PC-9 (cell line): ENCODE data around the gene NAGS. TPM values are rescaled to one million over a fixed set of nuclear protein-coding genes. Genes with fewer than 3 reads are reported as not detected.

Experiments used
- BruUV-seq: library from RNA; stranded (reverse); fragments of 400-500 nt; replicated peaks from 2 replicates; lab custom pipeline; 2021; lab: Mats Ljungman, UMichigan
- CTCF ChIA-PET: fragments of 300-600 bp; sonication (Branson Sonifier 250); formaldehyde crosslinking; loops from one replicate; lab custom pipeline; 2022; ENCODE audit warnings: antibody characterized with exemption; lab: Charles Lee
- POLR2A ChIA-PET: fragments of 300-600 bp; sonication (Branson Sonifier 250); formaldehyde crosslinking; loops from one replicate; lab custom pipeline; 2022; ENCODE audit warnings: antibody characterized with exemption; ENCODE audit not compliant: unreplicated experiment; lab: Charles Lee
- DNase-seq, 2 experiments: peaks; one replicate each; pipeline versions ENCODE4 v3.0.0 to v3.0.0-alpha.2; 2015 to 2022; ENCODE audit warnings: mixed read lengths in 1 of 2
- H2AFZ ChIP-seq: fragments of 200-600 bp; sonication (generic); 2 replicates; pipeline ENCODE4 v1.8.1; 2017; ENCODE audit warnings: antibody characterized with exemption
- H3F3A ChIP-seq: fragments of 200-600 bp; sonication (generic); 2 replicates; pipeline ENCODE4 v1.8.1; 2017; ENCODE audit warnings: antibody characterized with exemption, mild to moderate bottlenecking, low read depth; ENCODE audit not compliant: insufficient read depth
- H3K27ac ChIP-seq: fragments of 200-600 bp; sonication (generic); 2 replicates; pipeline ENCODE4 v1.6.1; 2016; ENCODE audit warnings: mixed run types
- H3K27me3 ChIP-seq: fragments of 200-600 bp; sonication (generic); 2 replicates; pipeline ENCODE4 v1.6.1; 2016; ENCODE audit warnings: low read depth, mixed run types; ENCODE audit not compliant: insufficient read depth
- H3K36me3 ChIP-seq: fragments of 200-600 bp; sonication (generic); 2 replicates; pipeline ENCODE4 v1.6.1; 2016; ENCODE audit warnings: low read depth, mixed run types
- H3K4me1 ChIP-seq: fragments of 200-600 bp; sonication (generic); replicated peaks from 2 replicates; pipeline ENCODE4 v1.6.1; 2016; ENCODE audit warnings: mixed run types; ENCODE audit not compliant: insufficient read depth
- H3K4me2 ChIP-seq: fragments of 200-600 bp; sonication (generic); 2 replicates; pipeline ENCODE4 v1.6.1; 2017; ENCODE audit warnings: mixed run types
- H3K4me3 ChIP-seq: fragments of 200-600 bp; sonication (generic); 2 replicates; pipeline ENCODE4 v1.6.1; 2016; ENCODE audit warnings: mixed run types
- H3K79me2 ChIP-seq: fragments of 200-600 bp; sonication (generic); 2 replicates; pipeline ENCODE4 v1.6.1; 2017; ENCODE audit warnings: low read depth, mixed run types
- H3K9me2 ChIP-seq: fragments of 200-600 bp; sonication (generic); 2 replicates; pipeline ENCODE4 v1.8.1; 2017; ENCODE audit warnings: mild to moderate bottlenecking; ENCODE audit not compliant: insufficient read depth
- H3K9me3 ChIP-seq: fragments of 200-600 bp; sonication (generic); 2 replicates; pipeline ENCODE4 v1.8.1; 2016; ENCODE audit warnings: low read depth; ENCODE audit not compliant: insufficient read depth
- H4K20me1 ChIP-seq: fragments of 200-600 bp; sonication (generic); 2 replicates; pipeline ENCODE4 v1.8.1; 2017; ENCODE audit not compliant: insufficient read depth
- CTCF ChIP-seq: fragments of 200-600 bp; sonication (generic); conservative IDR thresholded peaks from 2 replicates; pipeline ENCODE4 v1.6.1; 2017; ENCODE audit warnings: mixed run types, antibody characterized with exemption, mild to moderate bottlenecking, moderate library complexity
- EZH2 ChIP-seq: fragments of 200-600 bp; sonication (generic); IDR thresholded peaks from 2 replicates; pipeline ENCODE4 v1.8.0; 2017; ENCODE audit warnings: antibody characterized with exemption, low read depth
- intact Hi-C: fragments of 100-400 bp; cut with micrococcal nuclease; formaldehyde crosslinking; loops from one replicate; pipeline ENCODE4 v1.10.0; 2022; ENCODE audit not compliant: unreplicated experiment
- total RNA-seq: library from RNA; stranded (reverse); gene quantifications from 2 replicates; pipeline ENCODE4 v1.2.3, GENCODE V29; 2021

Gene NAGS
- total RNA-seq, 1 experiment from 2014 or later: 1.0 TPM

GRCh38 chr17:44000871-44001460 is 3.5 kb upstream of the NAGS start:
- Histone ChIP-seq H2AFZ (no peak overlapping the region), H3K36me3 (no peaks in the 10 kb centered on the region), H3K9me2 (no peaks in the 10 kb centered on the region), H3K27ac (no peak overlapping the region), H3K79me2 (no peaks in the 10 kb centered on the region), H3K4me2 (no peak overlapping the region), H3K4me1 (peaks cover 9% of the 10 kb centered on the region), H4K20me1 (no peaks in the 10 kb centered on the region), H3K9me3 (no peaks in the 10 kb centered on the region), H3F3A (peaks cover 12% of the 10 kb centered on the region), H3K27me3 (0 out of 2 replicates have a peak, but pooled peaks cover 4% of the 10 kb centered on the region), H3K4me3 (no peak overlapping the region)
- no peak for DNase-seq
- no TSS peak for BruUV-seq
- POLR2A ChIA-PET: no interaction called here
- intact Hi-C loops: no loop called here
- TF ChIP-seq EZH2 (no peak), CTCF (no peak)
- CTCF ChIA-PET: no interaction called here

- no peak overlapping the region for H2AFZ ChIP-seq
- no peaks in the 10 kb centered on the region for H3K79me2 ChIP-seq
- no TSS peak for BruUV-seq
- TF ChIP-seq EZH2 (no peak), CTCF (no peak)
- H3K4me3 ChIP-seq: no peak overlapping the region
- POLR2A ChIA-PET: no interaction called here
- intact Hi-C loops: no loop called here
- H3K27me3 ChIP-seq: 0 out of 2 replicates have a peak, but pooled peaks cover under 1% of the 10 kb centered on the region
- H3F3A ChIP-seq: peaks cover 12% of the 10 kb centered on the region
- H3K27ac ChIP-seq: no peak overlapping the region
- no peaks in the 10 kb centered on the region for H3K9me3 ChIP-seq
- H4K20me1 ChIP-seq: no peaks in the 10 kb centered on the region
- H3K9me2 ChIP-seq: no peaks in the 10 kb centered on the region
- CTCF ChIA-PET: no interaction called here
- H3K4me2 ChIP-seq: no peak overlapping the region
- no peak for DNase-seq
- H3K36me3 ChIP-seq: no peaks in the 10 kb centered on the region
- H3K4me1 ChIP-seq: peaks cover 9% of the 10 kb centered on the region
Observed at GRCh38 chr17:44001461-44001920, 2.9 kb upstream of the NAGS start.

- Histone ChIP-seq H3K27ac (peak overlapping the region; percentile 3; the same call in 1 of the 2 replicates), H3K4me3 (no peak overlapping the region), H3K9me2 (no peaks in the 10 kb centered on the region), H3K9me3 (no peaks in the 10 kb centered on the region), H3K4me2 (no peak overlapping the region), H3K27me3 (no peaks in the 10 kb centered on the region), H3K4me1 (peaks cover 12% of the 10 kb centered on the region), H3K79me2 (no peaks in the 10 kb centered on the region), H2AFZ (no peak overlapping the region), H4K20me1 (no peaks in the 10 kb centered on the region), H3F3A (peaks cover 12% of the 10 kb centered on the region), H3K36me3 (no peaks in the 10 kb centered on the region)
- CTCF ChIA-PET: no interaction called here
- no peak for TF ChIP-seq EZH2
- TF ChIP-seq CTCF: no peak
- intact Hi-C loops: no loop called here
- no TSS peak for BruUV-seq
- POLR2A ChIA-PET: no interaction called here
- no peak for DNase-seq
Observed at GRCh38 chr17:44002141-44002848, 2.1 kb upstream of the NAGS start.
